GM23338 (cell line): ENCODE results near the gene KRTAP24-1. TPM values are rescaled to one million over a fixed set of nuclear protein-coding genes. Genes with fewer than 3 reads are reported as not detected.

Experiments
- ATAC-seq: fragments of 200-7000 bp; cut with Tn5 transposase; 3 replicates; pipeline ENCODE4 v1.9.1; 2020
- DNase-seq: peaks from one replicate; pipeline ENCODE4 v3.0.0-alpha.2; 2015; ENCODE audit warnings: low spot score
- H2AFZ ChIP-seq: fragments of 200-600 bp; sonication (generic); 2 replicates; pipeline ENCODE4 v1.8.0; 2016; ENCODE audit warnings: antibody characterized with exemption, mild to moderate bottlenecking, moderate library complexity
- H3F3A ChIP-seq: fragments of 200-600 bp; sonication (generic); replicated peaks from 2 replicates; pipeline ENCODE4 v1.8.0; 2017; ENCODE audit warnings: antibody characterized with exemption, mixed run types, low read depth
- H3K27ac ChIP-seq: fragments of 200-600 bp; sonication (generic); 2 replicates; pipeline ENCODE4 v1.6.1; 2016; ENCODE audit warnings: low read depth
- H3K27me3 ChIP-seq: fragments of 200-600 bp; sonication (generic); 2 replicates; pipeline ENCODE4 v1.8.0; 2016; ENCODE audit warnings: mild to moderate bottlenecking, mixed run types, moderate library complexity; ENCODE audit not compliant: insufficient read depth
- H3K36me3 ChIP-seq: fragments of 200-600 bp; sonication (generic); 2 replicates; pipeline ENCODE4 v1.8.0; 2016; ENCODE audit warnings: mild to moderate bottlenecking; ENCODE audit not compliant: insufficient read depth
- H3K4me1 ChIP-seq: fragments of 200-600 bp; sonication (generic); 2 replicates; pipeline ENCODE4 v1.8.0; 2016; ENCODE audit warnings: mild to moderate bottlenecking, moderate library complexity; ENCODE audit not compliant: insufficient read depth
- H3K4me2 ChIP-seq: fragments of 200-600 bp; sonication (generic); 2 replicates; pipeline ENCODE4 v1.7.1; 2017; ENCODE audit warnings: mixed run types
- H3K4me3 ChIP-seq: fragments of 200-600 bp; sonication (generic); 2 replicates; pipeline ENCODE4 v1.6.1; 2016; ENCODE audit warnings: mixed run types
- H3K79me2 ChIP-seq: fragments of 200-600 bp; sonication (generic); replicated peaks from 2 replicates; pipeline ENCODE4 v1.8.0; 2017; ENCODE audit warnings: mild to moderate bottlenecking; ENCODE audit not compliant: insufficient read depth
- H3K9me2 ChIP-seq: fragments of 200-600 bp; sonication (generic); 2 replicates; pipeline ENCODE4 v1.8.0; 2017; ENCODE audit not compliant: insufficient read depth
- H4K20me1 ChIP-seq: fragments of 200-600 bp; sonication (generic); replicated peaks from 2 replicates; pipeline ENCODE4 v1.8.0; 2017; ENCODE audit warnings: mild to moderate bottlenecking; ENCODE audit not compliant: insufficient read depth
- H3K27ac Mint-ChIP-seq: 2 replicates; pipeline ENCODE4 v1.8.0; 2020; ENCODE audit warnings: inconsistent platforms, mild to moderate bottlenecking, moderate library complexity, mixed read lengths
- H3K27me3 Mint-ChIP-seq: 3 replicates; pipeline ENCODE4 v1.8.0; 2022; ENCODE audit warnings: low read depth, mild to moderate bottlenecking, moderate library complexity, mixed read lengths, inconsistent platforms; ENCODE audit not compliant: insufficient read depth, poor library complexity
- H3K36me3 Mint-ChIP-seq: 3 replicates; pipeline ENCODE4 v1.8.0; 2021; ENCODE audit warnings: low read depth, mild to moderate bottlenecking, inconsistent platforms, moderate library complexity, mixed read lengths
- H3K4me1 Mint-ChIP-seq: 3 replicates; pipeline ENCODE4 v1.8.0; 2020; ENCODE audit warnings: mild to moderate bottlenecking, inconsistent platforms, mixed read lengths
- H3K4me3 Mint-ChIP-seq: 3 replicates; pipeline ENCODE4 v1.8.0; 2021; ENCODE audit warnings: moderate library complexity, mild to moderate bottlenecking, inconsistent platforms, mixed read lengths
- H3K9me3 Mint-ChIP-seq: 3 replicates; pipeline ENCODE4 v1.8.0; 2020; ENCODE audit warnings: moderate library complexity, mild to moderate bottlenecking, inconsistent platforms, mixed read lengths
- CREB1 ChIP-seq: fragments of 250-450 bp; sonication (Bioruptor Pico); IDR thresholded peaks from 2 replicates; pipeline ENCODE4 v1.5.0; 2020; ENCODE audit warnings: low read depth, mild to moderate bottlenecking, moderate library complexity
- ETS1 ChIP-seq: IDR thresholded peaks from 2 replicates; pipeline ENCODE4 v1.6.1; 2016; ENCODE audit warnings: antibody characterized with exemption
- EZH2 ChIP-seq: fragments of 200-600 bp; sonication (generic); IDR thresholded peaks from one replicate; pipeline ENCODE4 v1.8.0; 2017; ENCODE audit warnings: antibody characterized with exemption, mild to moderate bottlenecking, low read depth; ENCODE audit not compliant: unreplicated experiment
- NANOG ChIP-seq: IDR thresholded peaks from 2 replicates; pipeline ENCODE4 v1.6.1; 2016; ENCODE audit warnings: antibody characterized with exemption, borderline replicate concordance
- REST ChIP-seq: IDR thresholded peaks from one replicate; pipeline ENCODE4 v1.6.1; 2018; ENCODE audit warnings: antibody characterized with exemption; ENCODE audit not compliant: unreplicated experiment
- STAT1 ChIP-seq: IDR thresholded peaks from one replicate; pipeline ENCODE4 v1.6.1; 2016; ENCODE audit warnings: antibody characterized with exemption; ENCODE audit not compliant: unreplicated experiment
- ZNF114 ChIP-seq: fragments of 250-450 bp; sonication (Bioruptor Pico); IDR thresholded peaks from 2 replicates; pipeline ENCODE4 v1.5.0; 2020; ENCODE audit warnings: mild to moderate bottlenecking, moderate library complexity
- ZNF331 ChIP-seq: fragments of 250-450 bp; sonication (Bioruptor Pico); IDR thresholded peaks from 2 replicates; pipeline ENCODE4 v1.5.0; 2020; ENCODE audit warnings: low read depth, mild to moderate bottlenecking, moderate library complexity
- ZNF462 ChIP-seq: fragments of 250-450 bp; sonication (Bioruptor Pico); IDR thresholded peaks from 2 replicates; pipeline ENCODE4 v1.5.0; 2020; ENCODE audit warnings: mild to moderate bottlenecking, moderate library complexity
- polyA plus RNA-seq: library from polyadenylated mRNA; unstranded; fragments of >200 nt; fragmentation: Nextera tagmentation; extraction: Ambion mirVana; gene quantifications from 2 replicates; pipeline ENCODE4 v1.2.1, GENCODE V29; 2016
- total RNA-seq: library from RNA; depleted of rRNA; stranded (reverse); fragments of >200 nt; shearing (Covaris generic); gene quantifications from 2 replicates; pipeline ENCODE4 v1.2.3, GENCODE V29; 2014

The KRTAP24-1 gene
- total and polyA plus RNA-seq, 2 experiments from 2014 or later = not detected

- no peak for ATAC-seq
- TF ChIP-seq EZH2 = no peak
- no peak for TF ChIP-seq ZNF331
- no peak for TF ChIP-seq REST
- TF ChIP-seq ZNF114 (CRISPR knock-in tag) = no peak
- TF ChIP-seq STAT1 = no peak
- no peak for TF ChIP-seq ETS1
- no peak for TF ChIP-seq ZNF462 (CRISPR knock-in tag)
- no peak for TF ChIP-seq CREB1 (CRISPR knock-in tag)
- no peak for TF ChIP-seq NANOG
- Mint-ChIP-seq H3K36me3 (no peaks in the 10 kb centered on the region), H3K27ac (no peak overlapping the region), H3K4me3 (no peak overlapping the region), H3K9me3 (no peaks in the 10 kb centered on the region), H3K4me1 (no peaks in the 10 kb centered on the region), H3K27me3 (no peaks in the 10 kb centered on the region)
- no peak for DNase-seq
- Histone ChIP-seq H3K4me1 (no peaks in the 10 kb centered on the region), H3K9me2 (no peaks in the 10 kb centered on the region), H3K27me3 (no peaks in the 10 kb centered on the region), H4K20me1 (no peaks in the 10 kb centered on the region), H3K4me3 (no peak overlapping the region), H3F3A (no peaks in the 10 kb centered on the region), H2AFZ (peak overlapping the region; percentile 67; the same call in 1 of the 2 replicates), H3K27ac (no peak overlapping the region), H3K79me2 (no peaks in the 10 kb centered on the region), H3K4me2 (no peak overlapping the region), H3K36me3 (no peaks in the 10 kb centered on the region)
These were observed 37.7 kb downstream of the KRTAP24-1 start for GRCh38 chr21:30245061-30245460.
